ENCODE results near the gene PWWP3B.

GRCh38 chrX:106177982-106178321 lies 9.8 kb downstream of the PWWP3B start:
- TF ChIP-seq POLR2A (IDR thresholded peaks at IDR 0.05) = no peak
- no peak for TF ChIP-seq CTCF (IDR thresholded peaks at IDR 0.05)
